PC-9 (cell line): ENCODE data around the gene IQGAP1.

ENCODE experiments used
- CTCF ChIP-seq: fragments of 200-600 bp; sonication (generic); conservative IDR thresholded peaks from 2 replicates; pipeline ENCODE4 v1.6.1; 2017; ENCODE audit warnings: mixed run types, antibody characterized with exemption, mild to moderate bottlenecking, moderate library complexity
- EZH2 ChIP-seq: fragments of 200-600 bp; sonication (generic); IDR thresholded peaks from 2 replicates; pipeline ENCODE4 v1.8.0; 2017; ENCODE audit warnings: antibody characterized with exemption, low read depth

GRCh38 chr15:90396321-90396720, 8.3 kb downstream of the IQGAP1 start:
- TF ChIP-seq CTCF: no peak
- no peak for TF ChIP-seq EZH2
